ENCODE results near the gene TRIM37. TPM values are rescaled to one million over a fixed set of nuclear protein-coding genes. Genes with fewer than 3 reads are reported as not detected.
"Not testable (repeated sequence)": the region's sequence is repeated elsewhere in the genome, so short reads cannot be mapped to it uniquely, and the experiment has no call there.

TRIM37 gene
- total RNA-seq, 1 donor from 2014 or later: 32.6 TPM

DNA sequence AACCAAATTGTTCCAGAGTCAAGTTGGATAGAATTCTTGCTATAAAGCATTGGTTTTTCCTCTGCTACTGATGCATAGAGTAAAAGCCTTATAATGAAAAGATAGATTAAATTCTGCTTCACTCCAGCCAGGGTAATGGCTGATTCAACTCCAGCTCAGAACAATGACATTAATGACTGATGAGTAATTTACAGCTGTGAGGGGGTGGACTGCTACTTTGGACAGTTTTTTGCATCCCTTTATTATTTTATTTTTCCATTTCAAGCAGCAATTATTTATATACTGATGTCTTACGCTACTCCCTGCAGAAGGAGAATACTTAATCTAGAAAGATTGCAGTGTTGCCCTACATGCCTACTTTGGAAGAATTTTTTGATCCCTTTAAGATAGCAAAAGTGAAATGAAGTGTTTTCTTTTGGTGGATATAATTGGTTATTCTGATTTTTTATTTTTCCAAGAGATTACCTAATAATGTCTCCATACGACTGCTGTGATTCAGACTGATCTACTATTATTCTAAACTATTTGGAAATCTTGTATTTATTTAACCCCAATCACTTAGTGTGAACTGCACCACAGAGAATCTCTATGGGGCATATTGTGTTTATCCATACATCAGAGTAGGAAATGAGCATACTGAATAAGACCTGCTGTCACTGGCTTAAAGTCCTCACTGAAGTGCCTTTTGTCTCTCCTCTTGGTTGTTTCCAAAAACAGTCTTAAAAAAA lies 149.5 kb downstream of the TRIM37 start:
- Mint-ChIP-seq H3K36me3 (ENCODE audit: unreplicated experiment) (no peaks in the 10 kb centered on the region), H3K27me3 (ENCODE audit: unreplicated experiment) (no peaks in the 10 kb centered on the region), H3K9me3 (ENCODE audit: unreplicated experiment) (no peaks in the 10 kb centered on the region), H3K27ac (ENCODE audit: unreplicated experiment) (peak overlapping the region; percentile 46), H3K4me3 (ENCODE audit: unreplicated experiment) (no peak overlapping the region), H3K4me1 (ENCODE audit: unreplicated experiment) (peaks cover 11% of the 10 kb centered on the region)
- TF ChIP-seq, protein P1, sequence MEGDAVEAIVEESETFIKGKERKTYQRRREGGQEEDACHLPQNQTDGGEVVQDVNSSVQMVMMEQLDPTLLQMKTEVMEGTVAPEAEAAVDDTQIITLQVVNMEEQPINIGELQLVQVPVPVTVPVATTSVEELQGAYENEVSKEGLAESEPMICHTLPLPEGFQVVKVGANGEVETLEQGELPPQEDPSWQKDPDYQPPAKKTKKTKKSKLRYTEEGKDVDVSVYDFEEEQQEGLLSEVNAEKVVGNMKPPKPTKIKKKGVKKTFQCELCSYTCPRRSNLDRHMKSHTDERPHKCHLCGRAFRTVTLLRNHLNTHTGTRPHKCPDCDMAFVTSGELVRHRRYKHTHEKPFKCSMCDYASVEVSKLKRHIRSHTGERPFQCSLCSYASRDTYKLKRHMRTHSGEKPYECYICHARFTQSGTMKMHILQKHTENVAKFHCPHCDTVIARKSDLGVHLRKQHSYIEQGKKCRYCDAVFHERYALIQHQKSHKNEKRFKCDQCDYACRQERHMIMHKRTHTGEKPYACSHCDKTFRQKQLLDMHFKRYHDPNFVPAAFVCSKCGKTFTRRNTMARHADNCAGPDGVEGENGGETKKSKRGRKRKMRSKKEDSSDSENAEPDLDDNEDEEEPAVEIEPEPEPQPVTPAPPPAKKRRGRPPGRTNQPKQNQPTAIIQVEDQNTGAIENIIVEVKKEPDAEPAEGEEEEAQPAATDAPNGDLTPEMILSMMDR (IDR thresholded peaks at IDR 0.05): no peak
- DNase-seq (ENCODE audit: extremely low spot score, unreplicated experiment): no peak

DNA sequence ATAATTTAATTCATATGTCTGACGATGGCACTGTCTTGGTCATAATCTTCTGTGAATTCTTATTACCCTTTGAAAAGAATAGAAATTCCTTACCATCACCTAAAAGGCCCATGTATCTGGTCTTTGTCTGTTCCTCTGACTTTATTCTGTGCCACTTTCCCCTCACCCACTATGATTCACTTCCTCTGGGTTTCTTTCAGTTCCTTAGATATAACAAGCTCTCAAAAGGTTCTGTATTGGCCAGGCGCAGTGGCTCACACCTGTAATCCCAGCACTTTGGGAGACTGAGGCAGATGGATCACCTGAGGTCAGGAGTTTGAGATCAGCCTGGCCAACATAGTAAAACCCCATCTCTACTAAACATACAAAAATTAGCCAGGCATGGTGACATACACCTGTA lies 152.3 kb downstream of the TRIM37 start:
- H3K36me3 Mint-ChIP-seq (ENCODE audit: unreplicated experiment); H3K4me3 Mint-ChIP-seq (ENCODE audit: unreplicated experiment); DNase-seq (ENCODE audit: extremely low spot score, unreplicated experiment); H3K27ac Mint-ChIP-seq (ENCODE audit: unreplicated experiment); H3K27me3 Mint-ChIP-seq (ENCODE audit: unreplicated experiment): not testable (repeated sequence)
- H3K9me3 Mint-ChIP-seq (ENCODE audit: unreplicated experiment): peaks cover 17% of the 10 kb centered on the region
- peaks cover 11% of the 10 kb centered on the region for H3K4me1 Mint-ChIP-seq (ENCODE audit: unreplicated experiment)

DNA sequence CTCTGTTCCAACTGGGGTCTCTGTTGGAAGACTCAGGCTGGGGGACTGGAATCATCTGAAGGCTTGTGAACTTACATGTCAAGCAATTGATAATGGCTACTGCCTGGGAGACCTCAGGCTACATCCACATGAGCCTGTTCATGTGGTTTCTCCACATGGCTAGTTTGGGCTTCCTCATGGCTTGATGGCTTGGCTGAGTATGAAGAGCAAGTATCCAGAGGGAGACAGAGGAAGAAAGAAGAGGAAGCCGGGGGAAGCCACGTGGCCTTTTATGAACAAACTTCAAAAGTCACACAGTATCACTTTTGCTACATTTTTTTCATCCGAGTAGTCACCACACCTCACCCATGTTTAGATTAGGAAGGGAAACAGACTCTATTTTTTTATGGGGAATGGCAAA lies 158.9 kb downstream of the TRIM37 start:
- Mint-ChIP-seq H3K9me3 (ENCODE audit: unreplicated experiment) (peaks cover 38% of the 10 kb centered on the region), H3K27ac (ENCODE audit: unreplicated experiment) (no peak overlapping the region), H3K4me1 (ENCODE audit: unreplicated experiment) (no peaks in the 10 kb centered on the region), H3K27me3 (ENCODE audit: unreplicated experiment) (peaks cover 2% of the 10 kb centered on the region), H3K4me3 (ENCODE audit: unreplicated experiment) (no peak overlapping the region), H3K36me3 (ENCODE audit: unreplicated experiment) (peaks cover 2% of the 10 kb centered on the region)
- no peak for DNase-seq (ENCODE audit: extremely low spot score, unreplicated experiment)
- TF ChIP-seq, protein P1 (IDR thresholded peaks at IDR 0.05): no peak

DNA sequence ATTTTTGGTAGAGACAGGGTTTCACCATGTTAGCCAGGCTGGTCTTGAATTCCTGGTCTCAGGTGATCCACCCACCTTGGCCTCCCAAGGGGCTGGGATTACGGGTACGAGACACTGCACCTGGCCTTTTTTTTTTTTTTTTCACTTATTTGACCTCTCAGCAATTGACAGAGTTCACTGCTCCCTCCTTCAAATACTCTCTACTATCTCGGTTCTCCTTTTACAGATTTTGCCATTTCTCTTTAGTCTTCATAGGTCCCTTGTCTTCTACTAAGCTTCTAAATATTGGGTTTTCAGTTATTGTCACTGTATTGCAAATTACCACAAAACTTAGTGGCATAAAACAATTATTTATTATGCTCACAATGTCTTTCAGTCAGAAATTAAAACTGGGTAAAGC lies 159.3 kb downstream of the TRIM37 start:
- Mint-ChIP-seq H3K9me3 (ENCODE audit: unreplicated experiment) (peaks cover 38% of the 10 kb centered on the region), H3K27me3 (ENCODE audit: unreplicated experiment) (peaks cover 2% of the 10 kb centered on the region), H3K4me3 (ENCODE audit: unreplicated experiment) (no peak overlapping the region), H3K4me1 (ENCODE audit: unreplicated experiment) (no peaks in the 10 kb centered on the region), H3K36me3 (ENCODE audit: unreplicated experiment) (peaks cover 2% of the 10 kb centered on the region), H3K27ac (ENCODE audit: unreplicated experiment) (no peak overlapping the region)
- DNase-seq (ENCODE audit: extremely low spot score, unreplicated experiment): no peak
- TF ChIP-seq, protein P1 (IDR thresholded peaks at IDR 0.05): no peak

DNA sequence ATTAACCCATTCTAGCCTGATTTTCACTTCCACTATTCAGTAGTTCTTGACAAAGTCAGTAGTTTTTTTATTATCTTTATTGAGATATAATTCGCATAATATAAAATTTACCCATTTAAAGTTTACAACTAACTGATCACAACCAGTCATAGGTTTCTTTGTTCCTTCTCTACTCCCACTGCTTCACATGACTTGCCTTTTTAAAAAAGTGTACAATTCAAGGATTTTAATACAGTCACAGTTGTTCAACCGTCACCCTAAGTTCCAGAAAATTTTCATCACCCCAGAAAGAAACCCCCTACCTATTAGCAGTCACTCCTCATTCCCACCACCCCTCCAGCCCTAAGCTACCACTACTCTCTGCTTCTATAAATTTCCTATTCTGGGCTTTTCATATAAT lies 162.5 kb downstream of the TRIM37 start:
- no peak for DNase-seq (ENCODE audit: extremely low spot score, unreplicated experiment)
- Mint-ChIP-seq H3K4me1 (ENCODE audit: unreplicated experiment) (no peaks in the 10 kb centered on the region), H3K4me3 (ENCODE audit: unreplicated experiment) (no peak overlapping the region), H3K27ac (ENCODE audit: unreplicated experiment) (no peak overlapping the region), H3K36me3 (ENCODE audit: unreplicated experiment) (no peaks in the 10 kb centered on the region), H3K9me3 (ENCODE audit: unreplicated experiment) (peaks cover 19% of the 10 kb centered on the region), H3K27me3 (ENCODE audit: unreplicated experiment) (peaks cover 2% of the 10 kb centered on the region)
- TF ChIP-seq, protein P1 (IDR thresholded peaks at IDR 0.05): no peak

Data from osteocyte (in vitro differentiated cells).